HG03378 (cell line): Measurements from ENCODE around the gene BCKDHA.
"Not testable (repeated sequence)": the region's sequence is repeated elsewhere in the genome, so short reads cannot be mapped to it uniquely, and the experiment has no call there.

ENCODE experiments used
- ATAC-seq: cut with Tn5 transposase; IDR thresholded peaks from one replicate; pipeline ENCODE4 v1.9.1; 2021; ENCODE audit warnings: mild to moderate bottlenecking, moderate library complexity; ENCODE audit not compliant: unreplicated experiment

BCKDHA gene

DNA sequence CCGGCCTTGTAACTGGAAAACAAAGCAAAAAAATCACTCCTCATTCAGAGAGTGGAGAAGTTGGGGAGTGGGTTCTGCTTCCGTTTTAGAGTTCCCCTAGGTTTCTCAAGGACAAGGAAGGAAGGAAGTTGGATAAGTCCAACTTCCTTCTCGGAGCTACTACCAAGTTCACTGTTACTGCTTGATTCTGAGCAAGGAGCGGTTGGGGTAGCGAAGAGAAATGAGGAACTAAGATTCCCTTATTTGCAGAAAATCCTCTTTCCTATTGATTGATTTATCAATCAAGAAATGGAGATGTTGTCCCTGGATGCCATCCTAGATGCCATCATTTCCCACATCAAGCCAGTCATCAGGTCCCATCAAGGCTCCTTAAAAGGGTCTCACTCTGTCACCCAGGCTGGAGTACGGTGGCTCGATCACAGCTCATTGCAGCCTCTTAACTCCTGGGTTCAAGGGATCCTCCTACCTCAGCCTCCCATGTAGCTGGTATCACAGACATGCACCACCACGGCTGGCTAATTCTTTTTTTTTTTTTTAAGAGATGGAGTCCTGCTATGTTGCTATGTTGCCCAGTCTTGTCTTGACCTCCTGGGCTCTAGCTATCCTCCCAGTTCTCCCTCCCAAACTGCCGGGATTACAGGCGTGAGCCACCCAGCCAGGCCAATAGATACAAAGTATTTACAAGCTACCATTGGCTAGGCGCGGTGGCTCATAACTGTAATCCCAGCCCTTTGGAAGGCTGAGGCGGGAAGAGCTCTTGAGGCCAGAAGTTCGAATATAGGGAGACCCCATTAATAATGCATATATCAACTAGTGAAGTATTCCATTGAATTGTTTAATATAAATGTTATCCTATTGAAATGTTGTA is 32.9 kb upstream of the BCKDHA start:
- ATAC-seq, result no peak

DNA sequence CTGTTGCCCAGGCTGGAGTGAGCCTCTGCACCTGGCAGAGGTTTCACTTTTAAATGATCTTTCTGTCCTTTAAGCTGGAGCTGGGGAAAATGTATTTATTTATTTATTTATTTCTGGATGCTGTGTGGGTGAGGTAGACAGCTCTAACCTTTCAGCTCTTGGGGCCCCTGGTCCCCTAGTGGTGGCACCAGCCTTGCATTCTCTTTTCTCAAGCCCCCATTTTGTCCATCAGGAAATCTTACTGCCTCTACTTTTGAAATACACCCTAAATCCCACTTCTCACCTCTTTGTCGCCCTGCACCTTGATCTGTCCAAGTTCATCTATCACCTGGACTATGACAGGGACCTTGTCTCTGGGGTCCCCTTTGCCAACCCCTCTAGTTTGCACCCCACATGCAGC is 31.5 kb upstream of the BCKDHA start:
- ATAC-seq, result no peak

DNA sequence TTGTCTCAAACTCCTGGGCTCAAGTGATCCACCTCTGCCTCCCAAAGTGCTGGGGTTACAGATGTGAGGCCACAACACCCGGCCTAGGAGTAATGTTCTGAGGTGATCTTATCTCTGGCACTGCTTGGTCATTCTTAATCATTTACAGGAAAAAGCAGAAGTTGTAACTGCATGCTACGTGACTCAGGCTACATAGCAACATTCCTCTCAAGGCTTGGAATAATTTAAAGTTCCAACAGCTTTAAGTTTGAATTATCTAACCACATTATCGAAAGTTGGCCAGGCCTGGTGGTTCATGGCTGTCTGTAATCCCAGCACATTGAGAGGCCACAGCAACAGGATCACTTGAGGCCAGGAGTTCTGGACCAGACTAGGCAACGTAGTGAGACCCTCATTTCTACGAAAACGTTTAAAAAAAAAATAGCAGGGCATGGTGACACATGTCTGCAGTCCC is 29.7 kb upstream of the BCKDHA start:
- ATAC-seq, result no peak

DNA sequence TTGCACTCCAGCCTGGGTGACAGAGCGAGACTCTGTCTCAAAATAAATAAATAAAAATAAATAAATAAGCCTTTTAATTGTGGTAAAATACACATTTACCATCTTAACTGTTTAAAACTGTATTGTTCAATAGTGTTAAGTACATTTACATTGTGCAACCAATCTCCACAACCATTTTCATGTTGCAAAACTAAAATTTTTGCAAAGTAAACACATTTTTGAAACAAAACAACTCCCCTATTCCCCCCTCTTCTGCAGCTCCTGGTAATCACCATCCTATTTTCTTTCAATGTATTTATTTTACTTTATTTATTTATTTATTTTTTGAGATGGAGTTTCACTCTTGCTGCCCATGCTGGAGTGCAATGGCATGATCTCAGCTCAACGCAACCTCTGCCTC is 27.8 kb upstream of the BCKDHA start:
- no peak for ATAC-seq

DNA sequence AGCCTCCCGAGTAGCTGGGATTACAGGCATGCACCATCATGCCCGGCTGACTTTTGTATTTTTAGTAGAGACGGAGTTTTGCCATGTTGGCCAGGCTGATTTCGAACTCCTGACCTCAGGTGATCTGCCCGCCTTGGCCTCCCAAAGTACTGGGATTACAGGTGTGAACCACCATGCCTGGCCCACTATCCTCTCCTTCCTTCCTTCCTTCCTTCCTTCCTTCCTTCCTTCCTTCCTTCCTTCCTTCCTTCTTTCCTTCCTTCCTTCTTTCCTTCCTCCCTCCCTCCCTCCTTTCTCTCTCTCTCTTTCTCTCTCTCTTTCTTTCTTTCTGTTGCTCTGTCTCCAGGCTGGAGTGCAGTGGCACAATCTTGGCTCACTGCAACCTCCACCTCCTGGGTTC is 26.5 kb upstream of the BCKDHA start:
- ATAC-seq, result not testable (repeated sequence)

DNA sequence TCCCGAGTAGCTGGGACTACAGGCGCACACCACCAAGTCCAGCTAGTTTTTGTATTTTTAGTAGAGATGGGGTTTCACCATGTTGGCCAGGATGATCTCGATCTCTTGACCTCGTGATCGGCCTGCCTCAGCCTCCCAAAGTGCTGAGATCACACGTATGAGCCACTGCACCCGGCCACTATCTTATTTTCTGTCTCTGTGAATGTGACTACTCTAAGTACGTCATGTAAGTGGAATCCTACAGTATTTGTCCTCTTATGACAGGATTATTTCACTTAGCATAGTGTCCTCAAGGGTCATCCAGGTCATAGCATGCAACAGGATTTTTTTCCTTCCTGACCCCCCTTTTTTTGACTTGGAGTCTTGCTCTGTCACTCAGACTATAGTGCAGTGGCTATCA is 26.1 kb upstream of the BCKDHA start:
- ATAC-seq, result no peak

DNA sequence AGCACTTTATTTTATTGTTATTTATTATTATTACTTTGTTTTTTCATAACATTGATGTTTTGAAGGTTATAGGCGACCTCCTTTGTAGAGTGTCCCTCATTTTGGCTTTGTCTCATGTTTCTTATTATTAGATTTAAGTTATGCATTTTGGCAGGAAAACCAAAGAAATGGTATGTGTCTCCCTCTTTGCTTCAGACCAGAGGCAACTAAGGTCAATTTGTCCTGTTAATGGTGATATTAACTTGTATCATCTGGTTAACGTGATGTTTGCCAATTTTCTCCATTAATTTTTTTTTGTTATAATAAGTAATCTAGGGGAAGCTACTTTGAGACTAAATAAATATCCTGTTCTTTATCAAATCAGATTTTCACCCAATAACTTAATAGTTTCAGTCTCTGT is 25.1 kb upstream of the BCKDHA start:
- ATAC-seq, result no peak

DNA sequence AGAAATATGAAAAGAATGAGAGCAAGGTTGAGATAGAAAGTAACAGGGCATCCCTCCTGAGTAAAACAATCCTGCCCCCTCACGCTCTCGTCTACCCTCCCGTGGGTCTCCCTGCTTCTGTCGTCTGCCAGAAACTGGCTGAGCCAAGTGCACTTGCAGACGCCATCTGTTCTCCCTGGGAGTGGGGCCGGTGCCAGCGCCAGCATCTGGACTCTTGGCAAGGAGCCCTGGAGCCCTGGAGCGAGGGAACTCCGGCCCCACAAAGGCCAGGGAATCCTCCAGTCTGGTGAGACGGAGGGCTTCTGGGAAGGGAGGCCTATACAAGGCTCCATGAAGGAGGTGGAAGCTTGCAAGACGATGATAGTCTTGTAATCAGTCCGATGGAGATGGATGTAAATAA is 23.6 kb upstream of the BCKDHA start:
- ATAC-seq, result no peak

DNA sequence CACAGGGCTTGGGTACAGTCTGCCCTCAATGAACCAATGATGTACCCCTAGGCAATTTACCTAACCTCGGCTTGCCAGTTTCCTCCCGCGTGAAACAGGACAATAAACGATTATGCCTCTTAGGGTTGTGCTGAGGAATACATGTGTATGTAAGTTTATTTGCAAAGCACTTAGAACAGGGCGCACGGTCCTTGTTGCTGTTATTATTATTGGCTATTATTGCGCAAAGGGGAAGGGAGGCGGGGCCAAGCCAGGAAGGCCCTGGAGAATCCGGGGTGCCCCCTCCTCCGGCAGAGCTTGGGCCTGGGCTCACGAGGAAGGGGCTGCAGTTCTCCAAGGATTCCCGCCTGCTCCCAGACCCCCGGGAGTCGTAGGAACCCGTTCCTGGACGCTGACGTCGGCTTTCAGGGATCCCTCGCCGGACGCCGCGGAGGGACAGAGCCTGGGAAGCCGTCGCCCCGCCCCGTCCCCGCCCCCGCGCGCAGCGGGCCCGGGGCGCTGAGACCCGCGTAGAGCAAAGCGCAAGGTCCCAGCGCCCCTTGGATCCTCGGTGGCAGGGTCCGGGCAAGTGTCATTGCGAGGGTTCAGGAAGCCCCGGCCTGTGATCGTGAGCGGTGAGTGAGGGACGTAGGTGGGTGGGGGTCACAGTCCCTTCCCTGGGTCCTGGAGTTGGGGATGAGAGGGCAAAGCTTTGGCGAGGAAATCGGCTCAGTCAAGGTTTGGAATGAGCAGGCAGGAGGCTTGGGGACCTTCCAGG is 21.2 kb upstream of the BCKDHA start, which contains the start of gene TMEM91:
Gene TMEM91 (plus strand): TSS at position 293 of the 757 bp plus-strand sequence. CDS start 1,777 bp downstream, outside the sequence.
- ATAC-seq, result no peak

DNA sequence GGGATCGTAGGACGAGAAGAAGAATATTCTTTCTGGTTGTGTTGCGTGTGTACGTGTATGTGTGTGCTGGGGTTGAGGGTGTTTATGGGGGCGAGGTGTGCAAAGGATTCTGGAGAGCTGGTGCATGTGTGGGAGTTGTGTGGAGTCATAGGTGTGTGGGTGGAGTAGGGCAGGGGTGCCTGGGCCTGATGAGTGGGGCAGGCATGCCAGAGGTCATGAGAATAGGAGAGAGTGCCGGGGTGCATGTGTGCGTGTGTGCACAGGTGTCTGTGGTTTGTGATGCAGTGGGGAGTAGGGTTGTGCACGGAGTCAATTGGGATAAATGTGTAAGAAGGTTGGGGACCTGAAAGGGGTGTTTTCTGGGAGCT is 20.6 kb upstream of the BCKDHA start:
- no peak for ATAC-seq

DNA sequence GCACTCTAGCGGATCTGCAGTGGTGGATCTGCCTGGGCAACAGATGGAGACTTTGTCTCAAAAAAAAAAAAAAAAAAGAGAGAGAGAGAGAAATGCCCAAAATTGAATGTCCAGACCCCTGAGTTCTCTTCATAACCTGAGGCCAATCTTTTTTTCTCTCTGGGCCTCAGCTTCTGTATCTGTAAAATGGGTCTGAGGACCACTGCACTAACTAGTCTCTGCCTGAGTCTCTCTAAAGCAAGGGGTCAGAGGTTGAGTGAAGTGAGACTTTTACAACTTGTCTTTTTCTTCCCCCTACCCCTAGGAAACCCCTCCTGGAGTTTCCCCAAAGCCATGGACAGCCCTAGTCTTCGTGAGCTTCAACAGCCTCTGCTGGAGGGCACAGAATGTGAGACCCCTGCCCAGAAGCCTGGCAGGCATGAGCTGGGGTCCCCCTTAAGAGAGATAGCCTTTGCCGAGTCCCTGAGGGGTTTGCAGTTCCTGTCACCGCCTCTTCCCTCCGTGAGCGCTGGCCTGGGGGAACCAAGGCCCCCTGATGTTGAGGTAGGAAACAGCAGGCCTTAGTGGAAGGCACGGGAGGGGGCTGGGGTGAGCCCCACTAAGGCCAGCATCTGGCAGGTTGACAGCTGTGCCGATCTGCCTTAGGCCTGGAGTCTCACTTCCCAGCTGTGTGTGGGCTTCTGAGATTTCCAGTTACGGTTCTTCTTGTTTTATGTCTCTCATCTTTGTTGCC is 19.5 kb upstream of the BCKDHA start:
- no peak for ATAC-seq

DNA sequence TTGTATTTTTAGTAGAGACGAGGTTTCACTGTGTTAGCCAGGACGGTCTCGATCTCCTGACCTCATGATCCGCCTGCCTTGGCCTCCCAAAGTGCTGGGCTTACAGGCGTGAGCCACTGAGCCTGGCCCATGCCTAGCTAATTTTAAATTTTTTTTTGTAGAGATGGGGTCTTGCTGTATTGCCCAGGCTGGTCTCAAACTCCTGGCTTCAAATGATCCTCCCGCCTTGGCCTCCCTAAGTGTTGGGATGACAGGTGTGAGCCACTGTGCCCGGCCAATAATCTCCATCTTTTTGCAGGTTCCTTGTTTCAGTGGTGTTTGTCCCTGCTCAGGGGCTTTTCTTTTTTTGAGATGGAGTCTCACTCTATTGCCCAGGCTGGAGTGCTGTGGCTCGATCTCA is 16.1 kb upstream of the BCKDHA start:
- not testable (repeated sequence) for ATAC-seq

DNA sequence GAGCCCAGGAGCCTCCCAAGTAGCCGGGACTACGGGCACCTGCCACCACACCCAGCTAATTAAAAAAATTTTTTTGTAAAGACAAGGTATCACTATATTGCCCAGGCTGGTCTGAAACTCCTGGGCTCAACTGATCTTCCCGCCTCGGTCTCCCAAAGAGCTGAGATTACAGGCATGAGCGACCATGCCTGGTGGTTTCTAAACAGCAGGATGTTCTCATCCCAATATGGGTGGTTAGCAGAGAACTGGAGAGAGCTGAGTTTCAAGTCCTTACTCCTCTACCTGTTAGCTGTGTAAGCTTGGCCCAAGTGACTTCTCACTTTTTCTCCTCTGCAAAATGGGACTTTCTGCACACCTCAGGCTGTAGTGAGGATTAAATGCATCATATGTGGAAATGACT is 13.3 kb upstream of the BCKDHA start:
- no peak for ATAC-seq

DNA sequence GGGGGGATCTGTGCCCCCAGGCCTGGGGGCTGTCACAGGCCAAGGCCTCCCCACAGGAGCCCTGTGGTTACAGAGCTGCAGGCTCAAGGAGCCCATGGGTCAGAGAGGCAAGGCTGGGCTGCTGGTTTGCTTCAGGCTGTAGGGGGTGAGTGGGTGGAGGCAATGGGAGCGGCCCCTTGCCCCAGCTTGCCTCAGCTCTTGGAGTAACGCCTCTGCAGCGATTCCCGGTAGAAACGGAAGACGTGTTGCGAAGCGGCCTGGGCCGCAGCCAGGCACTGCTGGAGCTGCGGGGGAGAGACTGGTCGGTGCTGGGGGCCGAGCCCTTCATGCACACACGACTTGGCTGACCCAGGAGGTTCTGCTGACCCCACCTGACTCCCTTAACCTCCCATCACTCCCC is 11.2 kb upstream of the BCKDHA start:
- no peak for ATAC-seq

DNA sequence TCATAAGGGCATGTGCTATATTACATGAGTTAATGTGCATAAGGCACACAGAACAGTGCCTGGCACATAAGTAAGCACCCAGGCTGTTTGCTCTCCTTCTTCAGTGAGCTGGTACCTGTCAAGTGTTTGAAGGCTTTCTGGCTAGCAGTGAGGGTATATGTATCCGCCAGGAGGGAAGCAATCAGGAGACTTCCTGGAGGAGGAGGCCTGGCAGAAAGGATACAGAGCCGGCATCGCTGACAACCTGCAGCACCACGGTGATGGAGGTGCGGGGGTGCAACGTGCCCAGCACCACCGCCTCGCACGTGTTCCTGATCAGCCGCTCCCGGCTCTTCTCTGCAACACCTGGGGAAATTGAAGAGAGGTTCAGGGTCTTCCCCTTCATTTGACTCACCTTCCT is 6.0 kb upstream of the BCKDHA start:
- no peak for ATAC-seq

DNA sequence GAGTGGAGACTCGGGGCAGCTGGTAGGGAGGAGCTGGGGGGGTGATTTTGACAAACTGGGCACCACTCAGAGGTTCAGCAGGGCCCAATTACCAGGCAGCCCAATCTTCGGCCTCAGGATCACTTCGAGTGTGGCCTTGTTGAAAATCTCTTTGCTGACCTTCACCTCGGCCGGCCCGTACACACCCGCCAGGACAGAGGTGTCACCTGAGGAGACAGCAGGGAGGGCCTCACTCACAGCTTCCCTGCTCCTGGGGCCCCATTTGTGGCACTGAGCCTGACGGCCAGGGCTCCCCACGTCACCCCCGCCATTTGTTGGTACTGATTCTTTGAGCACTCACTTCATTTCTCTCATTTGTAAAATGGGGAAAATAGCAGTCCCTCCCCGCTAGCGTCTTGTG is 4.8 kb upstream of the BCKDHA start:
- ATAC-seq, result no peak

DNA sequence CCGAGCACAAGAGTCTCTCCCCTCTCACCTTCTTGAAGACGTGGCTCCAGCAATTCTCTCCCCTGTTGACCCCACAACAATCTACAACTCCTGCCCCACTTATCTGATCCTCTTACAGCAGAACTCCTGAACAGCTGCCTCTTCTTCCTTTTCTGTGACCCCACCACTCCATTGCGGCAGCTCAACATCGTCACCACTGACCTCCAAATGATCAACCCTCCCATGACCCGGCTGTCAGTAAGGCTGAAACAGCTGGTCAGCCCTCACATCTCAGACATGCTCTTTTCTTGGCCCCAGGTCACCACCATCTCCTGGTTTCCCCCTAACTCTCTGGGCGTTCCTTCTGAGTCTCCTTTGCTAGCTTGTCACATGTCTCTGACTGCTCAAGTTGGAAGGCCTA is 2.3 kb upstream of the BCKDHA start:
- no peak for ATAC-seq

DNA sequence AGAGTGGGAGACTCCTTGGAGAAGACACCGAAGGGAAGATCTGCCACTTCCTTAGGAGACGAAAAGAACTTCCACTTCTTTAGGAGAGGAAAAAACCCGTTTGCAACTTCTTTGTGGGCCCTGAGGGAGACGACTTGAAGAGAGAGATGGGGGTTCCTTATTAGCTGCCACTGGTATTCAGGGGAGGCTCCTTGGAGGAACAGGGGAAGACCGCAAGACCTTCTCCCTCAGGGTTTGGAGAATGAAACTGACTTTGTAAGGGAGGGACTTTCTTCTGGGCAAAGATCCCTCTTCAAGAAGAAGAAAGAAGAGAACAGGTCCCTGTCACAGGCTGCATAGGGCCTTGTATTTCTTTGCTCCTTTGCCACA is 416 bp downstream of the BCKDHA start:
- no peak for ATAC-seq

DNA sequence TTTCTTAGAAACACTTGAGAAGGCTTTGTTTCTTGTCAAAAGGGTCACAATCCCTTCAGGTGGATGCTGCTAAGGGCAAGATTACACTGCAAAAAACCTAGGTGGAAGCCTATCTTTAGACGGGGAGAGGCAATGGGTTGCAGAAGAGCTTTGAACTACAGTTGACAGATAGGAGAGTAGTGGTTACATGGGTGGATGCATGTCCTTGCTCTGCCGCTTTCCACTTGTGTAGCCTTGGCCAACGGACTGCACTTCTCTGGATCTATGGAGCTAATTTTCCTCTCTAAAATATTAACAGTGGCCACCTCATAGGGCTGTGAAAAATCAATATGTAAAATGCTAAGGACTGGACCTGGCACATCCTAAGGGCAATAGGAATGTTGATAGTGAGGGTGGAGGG is 980 bp downstream of the BCKDHA start:
- ATAC-seq, result no peak

DNA sequence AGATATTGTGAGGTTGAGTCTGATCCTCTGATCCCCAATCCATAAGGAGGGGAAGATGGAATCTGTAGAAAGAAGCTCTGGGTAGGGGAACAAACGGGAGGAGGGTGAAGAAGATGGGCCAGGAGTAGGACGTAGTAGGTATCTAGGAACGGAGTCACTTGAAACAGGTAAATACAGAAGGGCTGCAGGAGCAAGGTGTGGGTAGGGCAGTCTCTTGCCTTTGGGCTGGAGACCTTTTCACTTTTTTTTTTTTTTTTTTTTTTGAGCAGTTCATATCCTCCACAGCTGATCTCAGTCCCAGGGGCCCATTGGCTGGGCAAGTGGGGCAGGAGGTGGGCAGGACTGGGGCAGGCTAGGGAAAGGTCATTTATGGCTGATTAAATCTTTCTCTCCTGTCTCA is 1.5 kb downstream of the BCKDHA start:
- ATAC-seq, result no peak

DNA sequence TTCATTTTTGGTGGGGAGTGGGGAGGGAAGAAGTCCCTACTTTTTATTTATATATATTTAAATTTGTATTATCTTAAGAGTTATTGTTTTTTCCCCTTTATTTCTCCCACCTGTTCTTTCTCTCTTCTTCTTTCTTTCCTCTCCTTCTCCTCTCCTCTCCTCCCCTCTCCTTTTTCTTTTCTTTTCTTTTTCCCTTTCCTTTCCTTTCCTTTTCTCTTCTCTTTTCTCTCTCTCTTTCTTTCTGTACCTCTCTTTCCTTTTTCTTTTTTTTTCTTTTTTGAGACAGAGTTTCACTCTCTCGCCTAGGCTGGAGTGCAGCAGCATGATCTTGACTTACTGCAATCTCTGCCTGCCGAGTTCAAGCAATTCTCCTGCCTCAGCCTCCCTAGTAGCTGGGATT is 1.9 kb downstream of the BCKDHA start:
- no peak for ATAC-seq

DNA sequence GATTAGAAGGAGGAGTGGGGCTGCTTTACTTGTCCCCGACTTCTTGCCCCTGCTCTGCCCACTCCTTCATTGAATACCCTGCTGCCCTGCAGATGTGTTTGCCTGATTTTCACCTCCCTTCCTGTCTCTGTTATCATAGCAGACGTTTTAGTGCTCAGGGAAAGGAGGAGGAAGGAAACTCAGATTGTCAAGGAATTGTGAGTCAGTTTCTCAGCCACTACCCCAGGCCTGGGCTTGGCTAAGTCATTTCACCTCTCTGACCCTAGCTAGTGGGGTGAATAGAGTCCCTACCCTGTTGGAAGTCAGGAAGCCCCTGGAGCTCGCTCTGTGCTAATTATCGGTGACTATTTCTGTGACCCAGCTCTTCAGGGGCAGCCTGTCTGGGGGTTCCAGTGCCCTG is 3.9 kb downstream of the BCKDHA start:
- no peak for ATAC-seq
